Activated CD4-positive, alpha-beta T cell treated with anti-CD3 and anti-CD28 coated beads, Interleukin-2, Interleukin-6, amounts not matched to agents 100 ng/mL and 50 ng/mL, durations not matched to agents 16 hours and 8 hours (primary cell): Measurements from ENCODE around the gene PAPOLG.

Source experiments
- DNase-seq: peaks from one replicate; pipeline ENCODE4 v3.0.0-alpha.2; 2020

Gene PAPOLG

GRCh38 chr2:60756097-60757087 lies at the start of gene PAPOLG:
TSS of gene PAPOLG (plus strand) at chr2:60756268. CDS start at chr2:60756479, 211 bp downstream.
- DNase-seq = peak; percentile 97

DNA sequence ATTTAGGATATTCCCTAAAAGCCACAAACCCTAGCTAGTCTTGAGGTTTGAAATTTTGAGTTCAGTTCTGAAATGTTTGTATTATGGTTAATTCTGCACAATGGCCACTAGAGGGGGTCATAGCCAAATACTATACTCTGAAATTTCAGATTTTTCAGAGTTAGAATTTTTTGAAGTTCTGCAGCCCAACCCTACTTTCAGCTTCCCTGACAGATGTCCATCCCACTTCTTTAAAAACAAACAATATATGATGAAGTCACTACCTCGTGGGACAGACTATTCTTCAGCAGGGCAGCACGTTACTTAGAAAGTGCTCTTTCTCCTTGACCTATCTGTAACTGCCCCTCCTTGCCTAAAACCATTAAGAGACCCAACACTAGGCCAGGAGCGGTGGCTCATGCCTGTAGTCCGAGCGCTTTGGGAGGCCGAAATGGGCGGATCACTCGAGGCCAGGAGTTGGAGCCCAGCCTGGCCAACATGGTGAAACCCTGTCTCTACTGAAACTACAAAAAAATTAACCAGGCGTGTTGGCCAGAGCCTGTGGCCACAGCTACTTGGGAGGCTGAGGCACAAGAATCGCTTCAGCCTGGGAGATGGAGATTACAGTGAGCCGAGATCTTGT lies 48.2 kb upstream of the PAPOLG start:
- DNase-seq = peak; percentile 28

GRCh38 chr2:60708630-60709320 lies 47.3 kb upstream of the PAPOLG start:
- no peak for DNase-seq

- no peak for DNase-seq
Observed at GRCh38 chr2:60710707-60711106, 45.4 kb upstream of the PAPOLG start.

DNA sequence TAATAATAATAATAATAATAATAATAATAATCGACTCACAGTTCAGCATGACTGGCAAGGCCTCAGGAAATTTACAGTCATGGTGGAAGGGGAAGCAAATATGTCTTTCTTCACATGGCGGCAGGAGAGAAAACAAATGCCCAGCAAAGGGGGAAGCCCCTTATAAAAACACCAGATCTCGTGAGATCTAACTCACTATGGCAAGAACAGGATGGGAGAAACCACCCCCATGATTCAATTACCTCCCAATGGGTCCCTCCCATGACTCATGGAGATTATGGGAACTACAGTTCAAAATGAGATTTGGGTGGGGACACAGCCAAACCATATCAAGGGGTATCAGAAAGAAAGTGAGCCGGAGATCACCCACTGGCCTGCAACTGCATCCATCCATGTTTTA lies 40.5 kb upstream of the PAPOLG start:
- DNase-seq = no peak

DNA sequence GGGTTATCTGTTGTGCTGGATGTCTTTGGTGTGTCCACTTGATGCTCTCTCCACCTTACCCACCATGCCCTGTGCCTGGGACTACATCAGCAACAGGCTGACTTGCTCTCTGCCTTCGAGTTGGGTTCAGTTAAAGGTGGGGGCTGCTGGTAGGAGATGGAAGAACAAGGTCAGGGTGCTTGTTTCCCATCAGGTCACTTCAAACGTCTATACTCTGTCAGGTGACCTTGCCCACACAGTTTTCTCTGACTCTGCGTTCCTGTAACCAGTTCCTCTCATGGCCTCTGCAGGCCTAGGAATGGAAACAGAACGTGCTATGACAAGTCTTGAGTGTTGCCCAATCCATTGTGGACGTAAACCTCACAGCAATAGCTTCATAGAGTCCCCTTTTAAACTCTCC lies 38.4 kb upstream of the PAPOLG start:
- no peak for DNase-seq

DNA sequence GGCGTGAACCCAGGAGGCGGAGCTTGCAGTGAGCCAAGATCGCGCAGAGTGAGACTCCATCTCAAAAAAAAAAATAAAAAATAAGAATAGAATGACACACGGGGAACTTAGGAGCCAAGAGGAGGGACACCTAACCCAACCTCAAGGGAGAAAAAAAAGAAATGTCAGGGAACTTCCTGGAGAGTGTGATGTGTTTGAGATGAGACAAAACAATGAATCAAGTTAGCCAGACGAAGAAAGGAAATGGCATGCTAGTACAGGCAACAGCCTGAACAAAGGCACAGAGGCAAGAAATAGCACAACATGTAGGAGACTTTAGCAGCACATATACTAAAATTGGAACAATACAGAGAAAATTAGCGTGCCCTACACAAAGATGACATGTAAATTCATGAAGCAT lies 36.7 kb upstream of the PAPOLG start:
- no peak for DNase-seq

- no peak for DNase-seq
Observed at GRCh38 chr2:60725466-60725865, 30.6 kb upstream of the PAPOLG start.

- DNase-seq = no peak
Observed at GRCh38 chr2:60728855-60729254, 27.2 kb upstream of the PAPOLG start.

- DNase-seq = no peak
Observed at GRCh38 chr2:60735496-60736250, 20.4 kb upstream of the PAPOLG start.

DNA sequence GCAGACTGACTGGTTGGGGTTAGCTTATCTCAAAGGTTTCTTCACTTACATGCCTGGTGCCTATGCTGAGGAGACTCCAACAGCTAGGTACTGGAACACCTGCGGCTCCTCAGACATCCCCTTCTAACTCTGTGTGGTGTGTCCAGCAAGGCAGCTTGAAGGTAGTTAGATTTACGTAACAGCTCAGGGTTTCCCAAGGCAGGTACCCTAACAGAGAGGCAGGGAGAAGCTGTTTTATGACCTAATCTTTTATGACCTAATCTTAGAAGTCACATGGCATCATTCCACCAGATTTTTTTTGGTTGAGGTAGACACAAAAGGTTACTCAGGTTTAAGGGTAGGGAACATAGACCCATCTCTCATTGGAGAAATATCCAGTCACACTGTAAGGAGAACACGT lies 17.4 kb upstream of the PAPOLG start:
- DNase-seq = no peak

DNA sequence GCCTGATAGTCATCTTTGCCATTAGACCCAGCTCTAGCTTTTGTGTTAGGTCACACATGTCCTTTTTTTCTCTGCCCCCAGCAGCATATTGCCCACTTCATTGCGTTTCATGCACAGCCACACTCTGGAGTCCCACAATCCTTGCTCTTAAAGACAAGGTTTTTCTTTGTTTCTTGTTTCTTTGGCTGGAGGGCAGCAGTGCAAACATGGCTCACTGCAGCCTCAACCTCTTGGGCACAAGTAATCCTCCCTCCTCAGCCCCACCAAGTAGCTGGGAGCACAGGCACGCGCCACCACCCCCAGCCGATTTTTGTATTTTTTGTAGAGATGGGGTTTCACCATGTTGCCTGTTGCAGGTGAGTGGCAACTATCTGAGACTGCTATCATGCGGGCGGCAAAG lies 16.9 kb upstream of the PAPOLG start:
- DNase-seq = no peak

DNA sequence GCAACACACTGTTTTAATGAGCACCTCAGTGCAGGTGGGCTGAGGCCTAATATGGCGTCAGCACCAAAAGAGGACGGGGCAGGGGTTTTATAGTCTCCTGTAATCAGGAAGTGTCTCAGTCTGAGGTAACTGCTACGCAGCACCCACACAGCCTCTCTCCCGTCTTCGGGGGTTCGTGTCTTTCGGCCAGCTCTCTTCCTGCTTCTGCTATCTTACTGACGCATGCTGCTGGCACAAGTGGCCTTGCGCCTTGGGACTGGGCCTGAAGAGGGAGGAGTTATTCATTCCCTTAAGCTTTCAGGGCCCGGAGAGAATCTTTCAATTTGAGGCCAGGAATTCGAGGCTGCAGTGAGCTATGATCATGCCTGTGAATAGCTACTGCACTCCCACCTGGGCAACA lies 14.5 kb upstream of the PAPOLG start:
- DNase-seq = no peak

DNA sequence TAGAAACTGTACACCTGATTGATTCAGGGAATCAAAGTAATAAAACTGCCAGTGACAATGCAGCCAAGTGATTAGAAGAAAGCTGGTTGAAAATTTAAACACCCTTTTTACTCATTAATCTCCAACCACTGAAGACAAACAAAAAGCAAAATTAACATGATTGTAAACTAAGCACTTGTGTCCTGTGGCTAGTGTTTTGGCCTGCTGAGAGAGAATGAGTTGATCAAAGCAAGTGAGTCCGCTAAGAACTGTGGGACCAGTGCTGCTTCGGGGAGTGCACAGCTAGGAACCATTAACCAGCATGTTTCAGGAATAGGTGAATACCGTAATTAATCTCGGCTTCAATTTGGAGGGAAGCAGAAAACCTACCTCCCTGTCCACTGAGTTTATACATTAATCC lies 13.6 kb upstream of the PAPOLG start:
- no peak for DNase-seq

GRCh38 chr2:60745330-60745729 lies 10.7 kb upstream of the PAPOLG start:
- DNase-seq = no peak

DNA sequence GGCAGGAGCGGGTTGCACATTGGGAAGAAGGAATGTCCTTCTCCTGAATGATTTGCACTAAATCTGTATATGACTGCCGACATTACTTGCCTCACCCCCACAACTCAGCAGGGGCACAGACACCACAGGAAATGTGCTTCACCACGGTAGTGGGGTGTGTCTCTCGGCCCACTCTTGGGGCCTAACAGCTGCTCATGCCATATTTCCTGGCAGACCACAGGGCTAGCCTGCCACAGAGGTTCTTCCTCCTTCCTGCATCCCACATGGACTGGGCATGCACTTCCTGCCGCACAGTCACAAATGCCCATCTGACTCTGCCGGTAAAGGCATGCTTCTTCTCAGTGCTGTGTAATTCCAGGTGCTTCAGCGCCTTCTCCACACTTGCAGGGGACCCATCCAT lies 10.3 kb upstream of the PAPOLG start:
- DNase-seq = no peak

GRCh38 chr2:60746318-60746717 lies 9.8 kb upstream of the PAPOLG start:
- DNase-seq = no peak

DNA sequence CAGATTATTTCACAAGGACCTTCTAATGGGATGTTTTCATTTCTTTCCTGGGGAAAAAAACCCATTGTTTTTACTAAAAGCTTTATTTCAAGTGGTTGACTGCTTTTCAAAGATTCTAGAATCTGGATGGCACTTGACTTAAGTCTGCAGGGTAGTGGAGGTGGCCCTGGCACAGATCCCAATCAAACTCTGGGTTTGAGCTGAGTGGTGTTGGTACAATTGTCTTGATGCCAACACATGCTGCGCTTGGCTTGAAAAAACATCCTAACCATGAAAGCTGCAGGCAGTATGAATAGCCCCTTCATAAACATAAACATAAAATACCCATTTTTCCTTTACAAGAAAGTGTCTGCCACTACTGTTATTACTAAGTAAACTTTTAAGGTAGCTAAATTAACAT lies 3.6 kb downstream of the PAPOLG start:
- no peak for DNase-seq

DNA sequence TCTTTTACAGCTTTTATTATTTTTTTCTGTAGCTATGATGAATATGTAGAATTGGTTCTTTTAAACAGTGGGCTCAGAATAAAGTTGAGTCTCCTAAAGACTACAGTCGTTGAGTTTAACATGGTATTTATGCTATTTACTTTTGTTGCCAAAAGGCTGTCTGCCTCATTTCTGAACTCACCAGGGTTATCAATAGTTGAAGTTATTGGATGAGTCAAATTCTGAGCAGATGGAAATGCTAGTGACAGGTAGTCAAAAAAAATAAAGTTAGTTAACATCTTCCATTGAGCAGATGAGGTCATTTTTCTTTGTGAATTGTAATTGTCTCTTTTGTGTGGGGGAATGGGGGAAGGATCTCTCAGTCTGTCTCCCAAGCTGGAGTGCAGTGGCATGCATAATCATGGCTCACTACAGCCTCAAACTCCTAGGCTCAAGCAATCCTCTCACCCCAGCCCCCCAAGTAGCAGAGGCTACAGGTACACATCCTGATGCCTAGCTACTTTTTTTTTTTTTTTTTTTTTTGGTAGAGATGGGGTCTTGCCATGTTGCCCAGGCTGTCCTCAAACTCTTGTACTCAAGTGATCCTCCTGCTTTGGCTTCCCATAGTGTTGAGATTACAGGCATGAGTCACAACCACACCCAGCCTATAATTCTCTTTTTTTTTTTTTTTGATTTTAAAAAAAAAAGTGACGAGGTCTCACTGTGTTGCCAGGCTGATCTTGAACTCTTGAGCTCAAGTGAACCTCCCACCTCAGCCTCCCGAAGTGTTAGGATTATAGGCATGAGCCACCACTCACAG lies 8.9 kb downstream of the PAPOLG start:
- no peak for DNase-seq

DNA sequence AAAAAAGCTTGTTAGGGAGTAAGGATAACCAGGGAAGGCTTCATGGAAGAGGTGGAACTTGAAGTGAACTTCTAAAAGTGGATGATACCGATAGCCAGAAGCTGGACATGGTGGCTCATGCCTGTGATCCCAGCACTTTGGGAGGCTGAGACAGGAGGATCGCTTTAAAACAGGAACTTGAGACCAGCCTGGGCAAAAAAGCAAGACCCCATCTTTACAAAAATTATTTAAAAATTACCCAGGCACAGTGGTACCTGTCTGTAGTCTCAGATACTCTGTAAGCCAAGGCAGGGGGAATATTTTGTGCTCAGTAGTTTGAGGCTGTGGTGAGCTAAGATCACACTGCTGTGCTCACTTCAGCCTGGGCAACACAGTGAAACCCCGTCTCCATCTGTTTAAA lies 10.2 kb downstream of the PAPOLG start:
- no peak for DNase-seq

DNA sequence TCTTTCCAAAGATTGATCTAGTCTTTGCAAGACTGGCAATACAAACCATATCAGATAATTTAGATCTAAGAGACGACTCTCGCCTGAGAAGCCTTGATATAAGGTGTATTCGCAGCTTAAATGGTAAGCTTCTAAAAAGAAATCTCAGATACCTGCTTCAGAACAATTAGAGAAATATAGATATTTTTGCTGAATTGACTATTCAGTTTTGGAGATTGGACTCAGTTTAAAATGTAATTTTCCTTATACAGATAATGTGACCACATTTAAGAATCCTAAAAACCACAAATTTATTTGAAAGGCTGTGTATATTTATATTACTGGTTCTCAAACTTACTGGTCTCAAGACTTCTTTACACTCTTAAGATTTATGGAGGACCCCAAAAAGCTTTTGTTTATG lies 15.4 kb downstream of the PAPOLG start:
- no peak for DNase-seq

DNA sequence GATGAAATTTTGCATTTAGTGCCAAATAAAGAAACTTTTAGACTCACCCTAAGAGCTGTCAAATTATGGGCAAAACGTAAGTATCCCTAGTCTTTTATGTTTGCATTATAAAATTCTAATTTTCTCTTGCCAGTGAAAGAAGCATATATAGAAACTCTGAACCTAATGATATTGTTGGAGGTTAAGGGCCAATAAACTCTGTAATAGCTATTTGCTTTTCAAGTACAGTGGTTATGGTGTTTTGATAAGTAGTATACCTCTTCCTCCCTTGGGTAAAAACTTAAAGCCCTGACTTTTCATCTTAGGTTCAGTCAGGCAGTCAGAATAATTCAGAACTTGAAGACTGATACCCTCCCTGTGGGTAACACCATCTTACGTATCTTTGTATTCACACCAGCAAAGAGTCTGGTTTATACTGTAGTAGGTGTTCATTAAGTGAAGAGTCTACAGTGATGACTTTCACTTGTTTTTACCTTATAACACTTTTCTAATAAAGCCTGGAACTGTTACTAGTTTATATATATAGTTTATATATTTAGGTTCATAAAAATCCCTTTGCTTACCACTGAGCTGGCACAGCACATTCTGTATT lies 19.1 kb downstream of the PAPOLG start:
- no peak for DNase-seq
